ENCODE measurements around the gene PIGX.

Gene PIGX

DNA sequence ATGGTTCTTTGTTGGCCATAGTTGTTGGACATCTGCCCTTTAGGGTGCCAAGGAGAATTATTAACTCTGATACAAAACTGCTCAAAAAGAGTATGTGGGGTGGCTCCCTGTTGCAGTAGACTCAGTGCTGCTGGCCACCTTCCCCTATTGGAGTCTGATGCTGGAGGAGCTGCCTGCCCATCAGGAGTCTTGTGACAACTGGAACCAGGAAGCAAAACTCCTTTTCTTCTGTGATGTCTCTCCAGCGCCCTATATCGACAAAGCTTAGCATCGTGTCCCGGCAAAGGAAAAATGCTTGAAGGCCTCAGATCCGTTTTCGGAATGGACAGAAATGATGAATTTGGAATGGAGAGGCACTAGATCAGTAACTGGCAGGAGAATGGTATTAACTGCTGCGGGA lies 51.0 kb downstream of the PIGX start:
- Histone ChIP-seq H3K4ac (ENCODE audit: low read depth, low read length) (peak overlapping the region; percentile 65), H4K91ac (ENCODE audit: low read depth, low read length) (no peak overlapping the region)
- no CpG with 5 or more reads among the region's 7 CpGs for WGBS (ENCODE audit: extremely low coverage, insufficient coverage, insufficient read length)

DNA sequence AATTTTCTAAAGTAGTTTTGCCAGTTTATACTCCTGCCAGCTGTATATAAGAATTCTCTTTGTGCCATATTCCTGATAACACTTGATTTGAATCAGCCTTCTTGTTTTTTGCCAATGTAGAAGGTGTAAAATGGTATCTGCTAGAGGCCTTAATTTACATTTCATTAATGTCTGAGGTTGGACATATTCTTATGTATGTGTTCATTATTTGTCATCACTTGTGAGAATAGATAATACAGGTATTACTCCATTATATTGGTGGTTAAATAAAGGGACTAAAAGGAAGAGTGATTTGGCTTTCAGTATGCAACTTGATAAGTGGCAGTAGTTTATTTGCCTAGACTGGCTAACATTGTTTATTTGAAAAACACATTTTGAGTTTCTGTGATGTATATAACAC lies 53.3 kb downstream of the PIGX start:
- Histone ChIP-seq H3K4ac (ENCODE audit: low read depth, low read length) (no peak overlapping the region), H3K4me1 (ENCODE audit: control insufficient read depth in 1 of 2, insufficient read depth in 2 of 2, low read length in 2 of 2) (no peaks in the 10 kb centered on the region), H2AK5ac (ENCODE audit: low read length) (no peak overlapping the region), H2AFZ (ENCODE audit: insufficient read depth, low read length, poor library complexity) (no peak overlapping the region), H2BK12ac (ENCODE audit: low read length) (no peak overlapping the region), H3K14ac (ENCODE audit: low read length) (no peak overlapping the region), H3K27ac (ENCODE audit: low read depth, low read length) (no peak overlapping the region), H4K12ac (ENCODE audit: low read depth, low read length) (no peak overlapping the region), H3K79me2 (ENCODE audit: control insufficient read depth, insufficient read depth, low read length, poor library complexity) (peaks cover 12% of the 10 kb centered on the region), H3K4me2 (ENCODE audit: low read length) (no peak overlapping the region), H3K4me3 (ENCODE audit: low read depth, low read length) (no peak overlapping the region), H3K79me1 (ENCODE audit: low read length) (no peaks in the 10 kb centered on the region), H4K8ac (ENCODE audit: low read depth, low read length) (no peak overlapping the region), H3K18ac (ENCODE audit: low read length) (no peak overlapping the region), H3K36me3 (ENCODE audit: control insufficient read depth in 1 of 2, insufficient read depth in 2 of 2, low read length in 2 of 2) (peaks cover 8 to 12% of the 10 kb centered on the region in 2 experiments), H4K91ac (ENCODE audit: low read depth, low read length) (no peak overlapping the region), H2BK5ac (ENCODE audit: low read depth, low read length, poor library complexity) (no peak overlapping the region), H3K9ac (ENCODE audit: low read length) (no peak overlapping the region), H3K23ac (ENCODE audit: low read length) (no peak overlapping the region), H2BK120ac (ENCODE audit: insufficient read depth, low read length, poor library complexity) (no peak overlapping the region), H3K9me3 (ENCODE audit: insufficient read depth, low read depth, low read length) (no peaks in the 10 kb centered on the region), H3K27me3 (ENCODE audit: insufficient read depth, low read length) (no peaks in the 10 kb centered on the region)
- DNase-seq: no peak

More for the DNA sequence above, 51.0 kb downstream of the PIGX start:
- H3K36me3 ChIP-seq (ENCODE audit: control insufficient read depth in 1 of 2, insufficient read depth in 2 of 2, low read length in 2 of 2): peaks cover 3% of the 10 kb centered on the region in 2 experiments
- no peak overlapping the region for H2BK120ac ChIP-seq (ENCODE audit: insufficient read depth, low read length, poor library complexity)
- no peak overlapping the region for H3K9ac ChIP-seq (ENCODE audit: low read length)
- H2AK5ac ChIP-seq (ENCODE audit: low read length): no peak overlapping the region
- H3K18ac ChIP-seq (ENCODE audit: low read length): no peak overlapping the region
- H3K27me3 ChIP-seq (ENCODE audit: insufficient read depth, low read length): no peaks in the 10 kb centered on the region
- peaks cover 9% of the 10 kb centered on the region for H3K79me2 ChIP-seq (ENCODE audit: control insufficient read depth, insufficient read depth, low read length, poor library complexity)
- no peak overlapping the region for H2BK12ac ChIP-seq (ENCODE audit: low read length)
- DNase-seq: no peak
- H3K14ac ChIP-seq (ENCODE audit: low read length): no peak overlapping the region
- H3K23ac ChIP-seq (ENCODE audit: low read length): no peak overlapping the region
- no peak overlapping the region for H3K4me2 ChIP-seq (ENCODE audit: low read length)
- H3K27ac ChIP-seq (ENCODE audit: low read depth, low read length): no peak overlapping the region
- no peaks in the 10 kb centered on the region for H3K9me3 ChIP-seq (ENCODE audit: insufficient read depth, low read depth, low read length)
- no peak overlapping the region for H4K8ac ChIP-seq (ENCODE audit: low read depth, low read length)
- no peak overlapping the region for H2BK5ac ChIP-seq (ENCODE audit: low read depth, low read length, poor library complexity)
- H3K4me3 ChIP-seq (ENCODE audit: low read depth, low read length): no peak overlapping the region
- H3K4me1 ChIP-seq (ENCODE audit: control insufficient read depth in 1 of 2, insufficient read depth in 2 of 2, low read length in 2 of 2): no peaks in the 10 kb centered on the region
- H3K79me1 ChIP-seq (ENCODE audit: low read length): no peaks in the 10 kb centered on the region
- no peak overlapping the region for H2AFZ ChIP-seq (ENCODE audit: insufficient read depth, low read length, poor library complexity)
- H4K12ac ChIP-seq (ENCODE audit: low read depth, low read length): no peak overlapping the region

DNA sequence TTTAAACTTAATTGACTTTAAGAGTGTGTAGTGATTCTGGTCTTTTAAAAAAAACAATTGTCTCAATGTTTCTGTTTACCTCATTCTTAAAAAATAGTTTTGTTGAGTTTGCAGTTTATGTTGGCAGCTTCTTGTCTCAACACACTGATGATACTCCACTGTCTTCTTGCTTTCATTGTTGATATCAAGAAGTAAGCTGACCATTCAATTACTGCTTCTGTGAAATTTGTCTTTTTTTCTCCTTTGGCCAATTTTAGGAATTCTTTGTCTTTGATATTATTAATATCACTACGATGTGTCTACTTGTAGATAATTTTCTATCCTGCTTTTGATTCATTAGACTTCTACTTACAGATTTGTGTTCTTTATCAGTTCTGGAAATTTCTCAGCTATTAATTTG lies 58.9 kb downstream of the PIGX start:
- WGBS (ENCODE audit: extremely low coverage, insufficient coverage, insufficient read length): no CpG with 5 or more reads among the region's 1 CpG
- H3K4me3 ChIP-seq (ENCODE audit: low read depth, low read length): no peak overlapping the region

DNA sequence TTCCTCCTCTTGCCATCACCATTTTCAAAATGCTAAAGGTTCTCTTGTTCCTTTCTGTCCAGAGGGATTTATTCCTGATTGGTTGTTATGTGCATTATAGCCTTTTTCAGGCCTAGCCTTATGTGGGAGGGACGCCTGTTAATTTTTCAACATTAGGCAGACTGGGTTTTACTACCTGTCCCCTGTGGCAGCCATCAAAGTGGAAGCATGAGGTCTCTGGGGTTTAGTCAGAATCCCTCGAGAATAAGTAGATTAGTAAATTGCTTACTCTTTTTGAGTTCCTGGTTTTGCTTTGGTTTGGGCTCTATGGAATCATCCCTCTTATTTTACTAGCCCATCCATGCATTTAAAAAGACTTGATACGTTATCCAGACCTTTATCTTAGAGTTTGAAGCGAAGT lies 59.9 kb downstream of the PIGX start:
- Histone ChIP-seq H3K79me1 (ENCODE audit: low read length) (no peaks in the 10 kb centered on the region), H2BK12ac (ENCODE audit: low read length) (no peak overlapping the region), H3K79me2 (ENCODE audit: control insufficient read depth, insufficient read depth, low read length, poor library complexity) (peaks cover 14% of the 10 kb centered on the region), H4K91ac (ENCODE audit: low read depth, low read length) (no peak overlapping the region), H3K27ac (ENCODE audit: low read depth, low read length) (no peak overlapping the region), H3K9me3 (ENCODE audit: insufficient read depth, low read depth, low read length) (no peaks in the 10 kb centered on the region), H3K36me3 (ENCODE audit: control insufficient read depth in 1 of 2, insufficient read depth in 2 of 2, low read length in 2 of 2) (peaks cover 6 to 9% of the 10 kb centered on the region in 2 experiments), H3K9ac (ENCODE audit: low read length) (no peak overlapping the region), H2AFZ (ENCODE audit: insufficient read depth, low read length, poor library complexity) (no peak overlapping the region), H3K4me3 (ENCODE audit: low read depth, low read length) (no peak overlapping the region), H3K4me2 (ENCODE audit: low read length) (no peak overlapping the region), H4K8ac (ENCODE audit: low read depth, low read length) (no peak overlapping the region), H3K18ac (ENCODE audit: low read length) (no peak overlapping the region), H2AK5ac (ENCODE audit: low read length) (no peak overlapping the region), H3K27me3 (ENCODE audit: insufficient read depth, low read length) (no peaks in the 10 kb centered on the region), H3K4ac (ENCODE audit: low read depth, low read length) (peak overlapping the region; percentile 37), H3K4me1 (ENCODE audit: control insufficient read depth in 1 of 2, insufficient read depth in 2 of 2, low read length in 2 of 2) (peaks cover 5% of the 10 kb centered on the region in 2 experiments), H4K12ac (ENCODE audit: low read depth, low read length) (no peak overlapping the region), H3K23ac (ENCODE audit: low read length) (no peak overlapping the region), H3K14ac (ENCODE audit: low read length) (no peak overlapping the region), H2BK120ac (ENCODE audit: insufficient read depth, low read length, poor library complexity) (no peak overlapping the region), H2BK5ac (ENCODE audit: low read depth, low read length, poor library complexity) (no peak overlapping the region)
- no peak for DNase-seq
- WGBS (ENCODE audit: extremely low coverage, insufficient coverage, insufficient read length): no CpG with 5 or more reads among the region's 4 CpGs

More for the DNA sequence above, 58.9 kb downstream of the PIGX start:
- no peak overlapping the region for H2BK5ac ChIP-seq (ENCODE audit: low read depth, low read length, poor library complexity)
- H4K91ac ChIP-seq (ENCODE audit: low read depth, low read length): no peak overlapping the region
- no peak overlapping the region for H2AFZ ChIP-seq (ENCODE audit: insufficient read depth, low read length, poor library complexity)
- no peak overlapping the region for H2BK12ac ChIP-seq (ENCODE audit: low read length)
- no peak for DNase-seq
- H3K27ac ChIP-seq (ENCODE audit: low read depth, low read length): no peak overlapping the region
- H3K79me2 ChIP-seq (ENCODE audit: control insufficient read depth, insufficient read depth, low read length, poor library complexity): peaks cover 14% of the 10 kb centered on the region
- H3K4me2 ChIP-seq (ENCODE audit: low read length): no peak overlapping the region
- no peak overlapping the region for H3K14ac ChIP-seq (ENCODE audit: low read length)
- H3K4me1 ChIP-seq (ENCODE audit: control insufficient read depth in 1 of 2, insufficient read depth in 2 of 2, low read length in 2 of 2): peaks cover 5% of the 10 kb centered on the region in 2 experiments
- H3K9me3 ChIP-seq (ENCODE audit: insufficient read depth, low read depth, low read length): no peaks in the 10 kb centered on the region
- no peak overlapping the region for H3K23ac ChIP-seq (ENCODE audit: low read length)
- H3K36me3 ChIP-seq (ENCODE audit: control insufficient read depth in 1 of 2, insufficient read depth in 2 of 2, low read length in 2 of 2): peaks cover 6 to 9% of the 10 kb centered on the region in 2 experiments
- no peak overlapping the region for H3K18ac ChIP-seq (ENCODE audit: low read length)
- H2BK120ac ChIP-seq (ENCODE audit: insufficient read depth, low read length, poor library complexity): no peak overlapping the region
- H2AK5ac ChIP-seq (ENCODE audit: low read length): no peak overlapping the region
- no peaks in the 10 kb centered on the region for H3K79me1 ChIP-seq (ENCODE audit: low read length)
- H4K12ac ChIP-seq (ENCODE audit: low read depth, low read length): no peak overlapping the region
- H4K8ac ChIP-seq (ENCODE audit: low read depth, low read length): no peak overlapping the region
- no peaks in the 10 kb centered on the region for H3K27me3 ChIP-seq (ENCODE audit: insufficient read depth, low read length)
- no peak overlapping the region for H3K9ac ChIP-seq (ENCODE audit: low read length)
- H3K4ac ChIP-seq (ENCODE audit: low read depth, low read length): no peak overlapping the region
